HG03097 (cell line): Measurements from ENCODE around the gene ENAH.

Experiments
- ATAC-seq: cut with Tn5 transposase; IDR thresholded peaks from one replicate; pipeline ENCODE4 v1.9.1; 2021; ENCODE audit not compliant: unreplicated experiment, low FRiP score

Gene ENAH

DNA sequence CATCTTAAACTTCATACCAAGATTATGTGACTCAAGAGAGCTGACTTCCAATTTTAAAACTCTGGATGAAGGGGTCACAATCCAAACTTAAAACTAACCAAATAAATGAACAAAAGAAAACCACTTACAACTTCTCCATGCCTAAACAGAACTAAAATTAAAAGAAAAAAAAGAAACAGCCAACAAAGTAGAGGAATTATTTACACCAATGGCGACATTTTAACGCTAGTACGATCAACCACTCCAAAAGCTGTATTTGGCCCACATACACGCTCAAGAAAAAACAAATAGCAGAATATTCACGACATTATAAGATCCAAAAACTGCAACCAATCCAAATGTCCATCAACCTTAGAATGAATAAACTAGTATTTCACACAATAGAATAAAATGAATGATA, 42.4 kb downstream of the ENAH start:
- no peak for ATAC-seq

DNA sequence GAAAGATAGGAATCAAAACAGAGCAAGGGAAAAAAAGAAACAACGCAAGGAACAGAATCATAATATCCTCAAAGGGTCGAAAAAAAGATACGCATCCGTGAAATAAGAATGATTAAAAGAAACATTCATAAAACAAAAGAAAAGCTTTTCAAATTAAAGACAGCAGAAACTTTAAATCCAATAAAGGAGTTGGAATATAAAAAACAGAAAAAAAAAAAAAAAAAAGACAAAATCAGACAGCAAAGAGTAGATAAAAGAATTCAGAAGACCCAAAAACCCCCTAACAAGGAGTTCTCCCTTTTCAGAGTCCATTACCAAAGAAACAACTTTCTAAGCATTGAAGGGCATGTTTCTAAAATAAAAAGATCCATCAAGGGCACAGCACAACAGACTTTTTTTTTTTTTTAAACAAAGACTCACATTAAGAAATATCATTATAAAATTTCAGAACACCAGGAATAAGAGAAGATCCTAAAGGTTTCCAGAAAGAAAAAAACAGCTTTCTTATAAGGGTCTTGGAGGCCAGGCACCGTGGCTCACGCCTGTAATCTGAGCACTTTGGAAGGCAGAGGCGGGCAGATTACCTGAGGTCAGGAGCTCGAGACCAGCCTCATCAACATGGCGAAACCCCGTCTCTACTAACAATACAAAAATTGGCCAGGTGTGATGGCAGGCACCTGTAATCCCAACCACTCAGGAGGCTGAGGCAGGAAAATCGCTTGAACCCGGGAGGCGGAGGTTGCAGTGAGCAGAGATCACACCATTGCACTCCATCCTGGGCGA, 44.7 kb downstream of the ENAH start:
- no peak for ATAC-seq

DNA sequence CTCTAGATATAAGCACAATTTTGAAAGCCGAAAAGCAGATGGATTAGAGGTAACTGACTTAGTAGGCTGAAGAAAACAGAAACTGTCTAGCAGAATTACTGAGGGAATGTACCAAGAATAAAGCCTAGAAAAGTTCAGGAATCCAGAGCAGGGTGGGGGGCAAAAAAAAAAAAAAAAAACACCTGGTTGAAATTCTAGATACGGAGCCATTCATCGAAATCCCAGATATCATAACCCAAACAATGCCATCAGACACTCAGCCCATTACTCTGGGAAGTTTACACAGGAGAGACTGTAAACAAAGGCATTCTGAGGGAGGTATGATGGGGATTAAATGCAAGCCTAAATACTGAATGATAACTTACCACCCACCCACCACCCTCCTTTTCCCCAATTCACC, 45.6 kb downstream of the ENAH start:
- no peak for ATAC-seq

DNA sequence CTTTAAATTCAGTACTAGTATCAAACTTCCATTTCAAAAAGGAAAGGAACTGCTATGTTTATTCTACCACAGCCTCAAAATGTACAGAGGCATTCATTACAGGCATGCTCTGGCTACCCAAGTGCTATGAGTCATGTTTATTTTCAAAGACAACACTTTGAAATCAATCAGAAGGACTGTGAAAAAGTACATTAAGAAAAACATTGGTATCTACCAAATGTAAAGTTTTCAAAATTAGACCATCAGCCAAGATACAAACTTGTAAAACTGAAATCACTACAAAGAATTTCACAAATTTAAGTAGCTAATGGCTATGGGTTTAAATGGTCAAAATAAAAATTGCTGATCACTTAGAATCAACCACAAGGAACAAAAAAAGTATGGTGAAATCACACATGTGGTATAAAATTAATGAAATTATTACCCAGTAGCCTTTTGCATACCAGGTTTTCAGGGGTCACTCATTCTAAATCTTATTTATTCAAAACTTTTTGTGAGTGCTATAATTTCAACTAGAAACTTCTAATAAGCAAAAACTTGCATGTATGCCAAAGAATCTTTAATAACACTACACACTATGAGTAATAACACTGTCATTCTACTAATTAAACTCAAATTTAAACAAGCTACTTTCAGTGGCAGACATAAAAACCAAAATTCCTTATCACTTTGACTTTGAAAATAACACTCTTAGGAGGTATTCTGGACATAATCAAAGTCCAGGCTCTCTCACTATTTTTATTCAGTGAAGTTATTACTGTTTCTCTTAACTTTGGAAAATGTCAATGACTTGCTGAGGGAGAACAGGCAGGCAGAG, 49.2 kb downstream of the ENAH start:
- no peak for ATAC-seq

DNA sequence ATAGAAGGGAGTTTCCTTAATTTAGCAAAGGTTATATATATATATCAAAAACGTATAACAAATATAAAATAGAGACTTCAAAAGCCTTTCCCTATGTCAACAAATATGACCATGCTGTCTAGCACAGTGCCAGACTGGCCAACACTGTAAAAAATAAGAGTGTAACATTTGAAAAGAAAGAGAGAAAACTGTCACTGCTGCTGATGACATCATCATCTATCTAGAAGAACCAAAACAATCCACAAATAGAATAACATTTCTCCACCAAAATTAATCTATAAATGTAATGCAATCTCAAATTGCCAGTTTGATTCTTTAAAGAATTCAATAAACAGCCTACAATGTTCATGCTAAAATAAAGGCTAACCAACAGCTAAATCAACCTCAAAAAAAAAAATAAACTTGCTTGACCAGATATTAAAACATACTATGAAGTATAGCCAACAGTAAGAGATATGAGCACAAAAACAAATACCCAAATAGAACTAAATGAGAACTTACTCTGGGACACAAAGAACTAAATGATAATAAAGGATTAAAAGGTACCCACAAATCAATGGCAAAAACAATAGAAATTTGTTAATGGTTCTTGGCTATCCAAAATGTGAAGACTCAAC, 50.2 kb downstream of the ENAH start:
- ATAC-seq: no peak

DNA sequence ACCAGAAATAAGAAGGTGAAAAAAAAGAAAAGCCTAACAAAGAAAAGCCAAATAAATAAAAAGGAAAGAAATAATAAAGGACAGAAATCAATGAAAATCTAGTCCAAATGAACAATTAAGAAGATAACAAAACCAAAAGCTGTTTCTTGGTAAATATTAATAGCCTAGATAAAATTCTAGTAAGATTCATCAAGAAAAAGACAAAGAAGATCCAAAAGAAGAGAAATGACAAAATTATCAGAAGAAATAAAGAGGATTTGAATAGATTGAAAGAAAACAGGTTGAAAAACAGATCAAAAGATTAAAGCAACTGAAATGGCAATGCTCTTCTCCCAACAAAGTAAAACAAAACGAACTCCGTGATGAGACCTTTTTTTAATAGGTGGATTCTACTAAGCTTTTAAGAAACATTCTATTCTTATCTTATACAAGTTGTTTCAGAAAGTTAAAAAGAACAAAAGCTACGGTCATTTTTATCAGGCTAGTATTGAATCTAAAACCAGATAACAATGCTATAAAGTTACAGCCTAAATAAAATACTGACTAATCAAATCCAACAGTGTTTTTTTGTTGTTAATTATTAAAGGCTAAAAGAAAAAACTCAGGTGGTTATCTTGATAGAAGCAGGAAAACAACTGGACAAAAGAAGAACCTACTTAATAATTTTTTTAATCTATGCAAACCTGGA, 50.9 kb downstream of the ENAH start:
- ATAC-seq: no peak

DNA sequence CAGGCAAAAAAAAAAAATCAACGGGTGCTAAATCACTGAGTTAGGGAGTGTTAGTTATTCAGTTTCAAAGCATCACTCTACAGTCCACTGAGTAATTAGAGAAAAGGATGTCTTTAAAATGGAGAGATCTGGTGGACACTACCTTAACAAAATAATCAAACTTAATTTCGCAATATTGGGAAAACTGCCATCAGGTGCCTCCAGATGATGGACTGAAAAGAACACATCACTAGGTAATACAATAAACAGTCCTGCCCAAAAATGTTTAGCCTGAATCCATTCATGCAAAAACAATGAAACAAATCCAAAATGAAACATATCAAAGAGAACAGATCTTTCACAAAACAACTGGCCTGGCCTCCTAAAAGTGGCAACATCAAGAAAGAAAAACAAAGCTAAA, 54.1 kb downstream of the ENAH start:
- no peak for ATAC-seq

DNA sequence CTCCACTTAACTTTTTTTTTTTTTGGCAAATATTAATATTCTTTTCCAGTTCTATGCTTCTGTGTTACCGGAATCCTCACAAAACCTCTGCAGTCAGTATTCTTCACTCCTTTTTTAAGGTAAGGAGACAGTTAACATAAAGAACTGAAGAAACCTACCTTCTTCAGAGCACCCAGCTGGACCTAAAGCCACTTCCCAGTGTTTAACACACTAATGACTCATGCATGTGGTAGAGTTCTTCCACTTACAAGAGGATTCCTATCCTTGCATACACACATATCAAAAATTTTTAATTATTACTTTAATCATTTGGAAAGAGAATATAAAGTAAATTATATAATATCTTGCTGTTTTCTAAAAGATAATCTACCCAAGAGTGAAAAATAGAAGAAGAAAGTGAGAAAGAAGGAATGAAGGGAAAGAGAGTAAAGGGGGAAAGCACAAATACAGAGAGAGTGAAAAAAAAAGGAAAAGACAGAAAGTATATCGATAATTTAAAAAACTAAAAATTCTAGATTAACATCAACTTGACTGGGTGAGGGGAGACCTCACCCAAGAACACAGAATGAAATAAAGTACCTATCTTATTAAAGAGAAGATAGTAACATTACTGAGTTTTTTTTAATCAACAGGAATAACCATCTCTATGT, 54.9 kb downstream of the ENAH start:
- ATAC-seq: no peak

DNA sequence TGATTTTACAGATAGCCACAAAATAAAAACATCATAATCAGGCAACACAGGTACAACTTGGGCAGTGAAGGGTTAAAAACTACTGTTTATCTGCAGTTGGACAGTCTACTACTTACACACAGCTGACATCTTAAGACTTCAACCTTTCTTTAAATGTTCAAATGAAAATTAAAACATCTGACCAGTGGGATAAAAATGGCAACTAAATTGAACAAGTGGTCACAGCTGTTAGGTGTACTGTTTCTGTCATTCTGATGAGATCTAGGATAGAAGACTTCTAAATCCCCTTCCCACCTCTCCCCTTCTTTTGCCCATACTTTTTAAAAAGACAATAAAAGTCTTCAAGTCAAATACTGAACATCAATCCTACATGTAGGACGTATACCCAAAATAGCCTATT, 56.2 kb downstream of the ENAH start:
- no peak for ATAC-seq

DNA sequence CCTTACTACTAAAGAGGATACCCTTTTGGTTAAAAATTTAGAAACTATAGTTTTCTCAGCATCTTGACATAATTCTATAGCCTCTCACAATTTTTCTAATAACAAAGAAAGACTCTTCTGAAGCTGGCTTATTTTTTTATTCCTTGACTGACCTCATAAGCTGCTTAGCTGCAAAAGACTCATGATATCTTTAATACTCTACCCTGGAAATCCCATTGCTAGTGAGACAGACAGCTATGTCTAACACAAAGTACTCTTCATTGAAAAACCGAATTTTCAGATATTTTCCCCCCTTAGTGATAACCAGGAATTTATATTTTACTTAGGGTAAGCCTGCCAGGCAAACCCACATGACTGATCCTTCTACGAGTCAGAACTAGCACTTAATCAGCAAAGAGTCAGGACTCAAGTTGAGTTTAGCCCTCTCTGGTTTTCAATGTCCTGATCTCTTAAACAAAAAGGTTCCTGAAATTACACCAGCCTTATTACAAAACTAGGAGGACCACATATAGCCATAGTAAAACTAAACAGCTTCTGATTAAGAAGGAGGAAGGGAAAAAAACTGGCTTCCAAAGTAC, 56.9 kb downstream of the ENAH start:
- ATAC-seq: no peak

DNA sequence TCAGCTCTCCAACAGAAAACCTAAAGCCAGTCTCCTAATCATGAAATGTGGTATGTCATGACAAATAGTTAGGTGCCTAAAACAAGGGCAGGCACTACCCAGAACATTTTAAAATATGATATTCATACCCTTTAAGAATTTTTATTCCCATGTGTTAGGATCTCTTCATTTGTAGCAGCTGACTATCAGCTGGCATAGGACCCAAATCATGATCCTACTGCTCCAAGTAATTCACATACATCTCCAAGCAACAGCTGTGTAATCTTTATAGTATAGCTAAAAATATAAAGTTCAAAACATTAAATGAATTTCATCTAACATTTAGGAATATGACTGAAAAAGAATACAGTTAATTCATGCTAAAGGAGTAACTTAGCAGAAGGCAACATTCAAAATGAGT, 57.5 kb downstream of the ENAH start:
- ATAC-seq: no peak

DNA sequence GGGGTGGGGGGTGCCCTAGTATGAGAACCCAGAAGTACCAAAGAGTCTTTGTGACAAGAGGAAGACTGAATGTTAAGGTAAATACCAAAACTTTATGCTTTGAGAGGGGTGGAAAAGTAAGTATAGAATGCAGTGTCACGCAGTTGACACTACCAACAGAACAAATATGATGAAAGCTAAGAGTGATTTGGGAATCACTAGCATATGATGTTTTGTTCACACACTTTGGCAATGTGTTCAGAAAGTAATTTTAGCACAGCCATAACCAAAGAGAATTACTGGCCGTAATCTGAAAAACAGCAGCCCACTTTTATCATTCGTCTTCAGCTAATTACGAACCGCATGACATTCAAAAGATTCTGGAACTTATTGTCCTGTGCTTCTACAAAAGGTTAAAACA, 59.5 kb downstream of the ENAH start:
- ATAC-seq: no peak

DNA sequence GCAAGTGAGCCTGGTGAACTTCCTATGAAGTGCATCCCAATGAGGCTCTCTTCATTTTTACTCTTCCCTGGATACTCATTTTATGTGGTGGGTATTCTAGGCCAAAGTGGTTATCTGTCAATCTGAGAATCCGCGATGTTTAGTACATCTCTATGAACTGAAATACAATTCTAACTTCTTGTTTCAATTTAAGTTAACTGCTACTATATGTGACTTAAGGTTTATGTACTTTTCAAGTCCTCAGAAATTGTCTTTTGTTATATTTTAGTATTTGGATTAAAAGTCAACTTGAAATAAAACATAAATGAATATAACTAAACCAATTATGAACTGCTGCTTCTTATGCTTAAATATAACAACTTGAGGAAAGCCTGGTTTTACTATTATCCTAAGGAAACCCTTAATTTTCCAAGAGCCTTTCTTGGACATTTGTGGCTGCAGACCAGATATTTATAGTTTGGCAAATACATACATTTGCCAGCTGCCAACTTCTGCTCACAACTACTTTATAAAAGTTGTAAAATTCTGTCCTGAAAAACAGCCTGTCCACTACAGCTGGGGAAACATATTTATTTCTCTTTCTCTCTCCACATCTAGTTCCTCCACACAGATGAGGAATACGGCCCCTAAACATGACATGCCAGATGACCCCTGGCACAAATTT, 60.4 kb downstream of the ENAH start:
- no peak for ATAC-seq

DNA sequence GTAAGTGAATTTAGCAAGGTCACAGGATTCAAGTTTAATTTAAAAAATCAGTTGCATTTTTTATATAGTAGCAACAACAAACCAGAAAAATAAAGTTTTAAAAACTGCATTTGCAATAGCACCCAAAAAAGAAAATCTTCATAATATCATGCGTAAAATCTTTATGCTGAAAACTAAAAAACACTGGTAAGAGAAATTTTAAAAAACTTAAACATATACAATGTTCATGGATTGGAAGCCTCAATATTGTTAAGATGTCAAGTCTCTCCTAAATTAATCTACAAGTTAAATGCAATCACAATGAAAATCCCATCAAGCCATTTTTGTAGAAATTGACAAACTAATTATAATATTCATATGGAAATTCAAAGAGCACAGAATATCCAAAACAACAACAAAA, 65.6 kb downstream of the ENAH start:
- no peak for ATAC-seq

DNA sequence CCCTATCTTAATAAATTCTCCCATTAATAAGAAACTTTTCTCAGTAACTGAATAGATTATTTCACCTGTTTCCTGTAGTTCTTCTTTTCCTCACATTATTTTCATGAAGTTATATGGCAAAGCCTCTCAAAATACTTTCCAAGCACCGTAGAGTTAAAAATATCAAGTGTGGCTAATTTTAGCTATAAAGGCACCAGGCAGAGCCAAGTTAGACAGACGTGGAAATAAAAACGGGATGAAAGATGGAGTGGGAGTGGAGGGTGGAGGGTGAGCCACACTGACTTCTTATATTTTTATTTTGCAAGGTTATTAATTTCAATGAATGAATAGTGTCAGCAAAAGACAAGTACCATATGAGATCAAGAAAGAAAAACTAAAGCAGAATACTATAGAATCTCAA, 71.7 kb downstream of the ENAH start:
- ATAC-seq: no peak

DNA sequence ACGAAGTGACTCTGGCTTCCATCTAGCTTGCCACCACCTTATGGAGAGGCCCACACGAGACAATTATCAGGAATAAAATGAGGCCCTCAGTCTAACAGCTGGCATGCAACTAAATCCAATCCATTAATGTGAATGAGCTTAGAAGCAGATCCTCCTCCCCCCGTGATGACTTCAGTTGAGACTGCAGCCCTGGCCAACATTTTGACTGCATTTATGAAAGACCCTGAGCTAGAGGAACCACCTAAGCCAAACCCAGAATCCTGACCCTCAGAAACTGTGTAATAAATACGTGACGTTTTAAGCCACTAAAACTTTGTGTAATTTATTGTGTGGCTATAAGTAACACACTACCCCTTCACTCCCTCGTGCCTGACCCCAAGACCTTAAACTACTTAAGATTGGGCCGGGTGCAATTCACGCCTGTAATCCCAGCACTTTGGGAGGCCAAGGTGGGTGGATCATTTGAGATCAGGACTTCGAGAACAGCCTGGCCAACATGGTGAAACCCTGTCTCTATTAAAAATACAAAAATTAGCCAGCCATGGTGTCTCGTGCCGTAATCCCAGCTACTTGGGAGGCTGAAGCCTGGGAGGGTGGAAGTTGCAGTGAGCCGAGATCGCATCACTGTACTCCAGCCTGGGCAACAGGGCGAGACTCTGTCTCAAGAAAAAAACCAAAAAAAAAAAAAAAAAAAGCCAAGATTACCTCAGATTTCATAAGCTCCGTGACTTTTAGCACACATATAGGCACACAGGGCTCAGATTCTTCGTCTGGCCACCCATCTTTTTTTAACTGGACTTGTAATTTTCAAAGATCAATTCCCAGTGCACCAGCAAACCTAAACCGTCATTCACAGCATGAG, 72.5 kb downstream of the ENAH start:
- no peak for ATAC-seq

DNA sequence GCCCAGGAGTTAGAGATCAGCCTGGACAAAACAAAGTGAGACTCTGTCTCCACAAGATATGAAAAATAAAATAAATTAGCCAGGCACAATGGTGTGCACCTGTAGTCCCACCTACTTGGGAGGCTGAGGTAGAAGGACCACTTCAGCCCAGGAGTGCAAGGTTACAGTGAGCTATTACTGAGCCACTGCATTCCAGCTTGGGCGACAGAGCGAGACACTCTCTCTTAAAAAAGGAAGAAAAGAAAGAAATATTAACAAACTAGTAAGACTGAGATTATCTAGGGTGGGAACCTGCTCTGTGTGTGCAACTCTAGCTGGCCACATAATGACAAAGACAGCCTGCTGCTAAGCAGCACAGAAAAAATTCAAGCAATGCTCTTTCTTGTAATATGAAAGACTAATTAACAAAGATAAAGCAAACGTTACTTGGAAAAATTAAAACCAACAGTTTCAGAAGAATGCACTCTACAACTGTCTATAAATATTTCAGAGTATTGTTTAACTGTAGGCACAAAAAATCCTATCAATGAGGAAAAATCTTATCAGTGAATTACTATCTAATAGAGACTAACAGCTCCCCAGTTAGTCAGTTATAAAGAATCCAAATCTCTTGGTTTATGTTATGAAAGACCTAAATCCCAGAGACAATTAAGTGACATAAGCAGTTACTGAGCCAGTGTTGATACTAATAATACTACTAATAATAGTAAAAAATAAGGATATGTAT, 74.5 kb downstream of the ENAH start:
- ATAC-seq: no peak

DNA sequence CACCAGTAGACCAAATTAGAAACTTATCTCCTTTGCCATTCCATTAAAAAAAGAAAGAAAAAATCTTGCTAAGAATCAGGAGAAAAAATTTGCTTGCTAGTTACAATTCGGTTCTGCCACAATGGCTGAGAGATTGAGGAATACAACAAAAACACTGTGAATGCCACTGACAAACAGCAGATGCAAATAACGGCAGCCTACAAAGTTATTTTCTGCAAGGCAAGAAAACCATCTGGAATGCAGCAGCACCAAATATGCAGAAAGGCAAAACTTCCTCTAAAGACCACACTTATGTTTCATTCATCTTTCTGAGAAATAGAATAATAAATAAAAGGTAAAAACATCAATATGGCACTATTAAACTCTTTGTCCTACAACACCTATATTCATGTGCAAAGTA, 75.7 kb downstream of the ENAH start:
- no peak for ATAC-seq
